GM10266 (cell line): ENCODE results near the gene MAML1.

Source experiments
- DNase-seq: peaks from one replicate; pipeline ENCODE4 v3.0.0; 2012; ENCODE audit errors: extremely low spot score
- CTCF ChIP-seq: IDR thresholded peaks from 2 replicates; pipeline ENCODE4 v1.5.1; 2012; ENCODE audit warnings: mild to moderate bottlenecking, low read depth; ENCODE audit not compliant: control insufficient read depth, insufficient read depth; ENCODE audit errors: missing control alignments

The MAML1 gene

GRCh38 chr5:179777909-179778308 lies 45.3 kb downstream of the MAML1 start:
- TF ChIP-seq CTCF = no peak
- no peak for DNase-seq

GRCh38 chr5:179778591-179778990 lies 46.0 kb downstream of the MAML1 start:
- DNase-seq = no peak
- no peak for TF ChIP-seq CTCF

DNA sequence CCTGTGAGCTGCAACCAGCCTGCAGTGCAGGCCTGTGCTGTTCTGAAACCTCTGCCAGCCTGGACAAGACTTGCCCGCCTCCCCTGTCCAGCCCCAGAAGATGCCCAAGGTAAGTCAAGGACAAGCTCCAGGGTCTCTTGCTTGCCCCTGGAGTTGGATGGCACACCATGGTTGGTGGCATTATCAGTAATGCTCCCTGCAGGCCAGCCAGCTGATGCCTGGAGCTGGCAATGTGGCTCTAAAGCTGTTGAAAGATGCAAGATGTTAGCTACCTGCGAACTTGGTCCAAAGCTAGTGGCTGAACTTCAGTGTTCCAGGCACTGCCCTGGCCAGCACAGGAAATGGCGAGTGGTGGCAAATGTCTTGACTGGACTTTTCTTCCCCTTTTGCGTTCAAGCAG lies 47.2 kb downstream of the MAML1 start:
- no peak for TF ChIP-seq CTCF

DNA sequence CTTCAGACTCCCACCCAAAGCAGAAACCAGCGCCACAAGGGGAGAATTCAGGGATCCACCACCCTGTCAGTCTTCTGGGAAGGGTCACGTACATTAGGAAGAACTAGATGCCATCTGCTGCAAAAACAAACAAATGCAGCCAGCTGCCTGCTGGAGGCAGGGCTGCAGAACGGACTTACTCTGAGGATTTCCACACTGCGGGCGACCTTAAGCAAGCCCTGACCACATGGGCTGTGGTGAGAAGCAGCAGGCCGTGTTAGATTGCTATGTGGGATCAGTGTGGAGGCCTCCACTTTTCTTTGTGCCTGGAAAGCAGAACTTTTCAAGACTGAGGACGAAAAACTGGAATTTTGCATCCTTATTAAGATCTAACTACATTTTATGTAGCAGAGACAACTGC lies 47.7 kb downstream of the MAML1 start:
- DNase-seq = no peak
- TF ChIP-seq CTCF = no peak

More for the DNA sequence above, 47.2 kb downstream of the MAML1 start:
- no peak for DNase-seq

- TF ChIP-seq CTCF = no peak
- no peak for DNase-seq
These were observed 49.2 kb downstream of the MAML1 start for GRCh38 chr5:179781846-179782245.

GRCh38 chr5:179783128-179783527 lies 50.5 kb downstream of the MAML1 start:
- TF ChIP-seq CTCF = no peak
- no peak for DNase-seq

DNA sequence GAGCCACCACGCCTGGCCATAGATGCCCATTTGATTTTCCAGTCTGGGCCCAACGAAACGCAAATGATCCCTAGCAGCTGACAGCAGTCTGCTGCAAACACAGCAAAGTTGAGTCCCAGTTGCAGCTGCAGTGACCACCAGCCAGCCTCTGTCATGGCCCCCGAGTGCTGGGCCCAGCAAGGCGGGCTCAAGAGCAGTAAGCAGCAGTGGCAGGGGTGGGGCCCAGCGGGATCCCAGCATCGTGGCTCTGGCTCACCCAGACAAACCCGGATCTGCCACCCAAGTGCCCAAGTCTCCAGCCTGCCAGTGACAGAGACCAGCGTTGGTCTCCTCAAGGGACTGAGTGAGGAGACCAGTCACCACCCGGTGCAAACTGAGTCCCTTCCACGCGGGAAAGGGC lies 54.2 kb downstream of the MAML1 start:
- TF ChIP-seq CTCF = no peak
- no peak for DNase-seq
